OCI-M1 (cell line): ENCODE measurements around the gene IFT80.
A peak's percentile ranks its signal among the peaks of the same experiment; 100 is the strongest.

Experiments used
- DNase-seq: peaks from one replicate; lab custom pipeline; 2025; lab: John Stamatoyannopoulos, UW

The IFT80 gene

DNA sequence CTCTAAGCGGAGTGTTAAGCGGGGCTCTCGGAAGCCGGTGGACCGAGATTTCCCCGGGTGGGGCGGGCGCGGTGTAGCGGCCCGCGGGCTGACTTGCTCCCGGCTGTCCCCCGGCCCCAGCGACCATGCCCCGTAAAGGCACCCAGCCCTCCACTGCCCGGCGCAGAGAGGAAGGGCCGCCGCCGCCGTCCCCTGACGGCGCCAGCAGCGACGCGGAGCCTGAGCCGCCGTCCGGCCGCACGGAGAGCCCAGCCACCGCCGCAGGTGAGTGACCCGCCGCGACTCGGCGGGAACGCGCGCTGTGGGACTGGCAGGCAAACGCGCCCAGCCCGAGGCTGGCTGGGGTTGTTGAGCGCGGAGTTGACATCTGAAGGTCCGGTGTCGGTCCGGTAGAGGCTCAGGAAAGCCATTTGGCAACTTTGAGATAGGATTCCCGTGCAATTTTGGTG is 1.7 kb upstream of the IFT80 start:
- DNase-seq = peak; percentile 28

DNA sequence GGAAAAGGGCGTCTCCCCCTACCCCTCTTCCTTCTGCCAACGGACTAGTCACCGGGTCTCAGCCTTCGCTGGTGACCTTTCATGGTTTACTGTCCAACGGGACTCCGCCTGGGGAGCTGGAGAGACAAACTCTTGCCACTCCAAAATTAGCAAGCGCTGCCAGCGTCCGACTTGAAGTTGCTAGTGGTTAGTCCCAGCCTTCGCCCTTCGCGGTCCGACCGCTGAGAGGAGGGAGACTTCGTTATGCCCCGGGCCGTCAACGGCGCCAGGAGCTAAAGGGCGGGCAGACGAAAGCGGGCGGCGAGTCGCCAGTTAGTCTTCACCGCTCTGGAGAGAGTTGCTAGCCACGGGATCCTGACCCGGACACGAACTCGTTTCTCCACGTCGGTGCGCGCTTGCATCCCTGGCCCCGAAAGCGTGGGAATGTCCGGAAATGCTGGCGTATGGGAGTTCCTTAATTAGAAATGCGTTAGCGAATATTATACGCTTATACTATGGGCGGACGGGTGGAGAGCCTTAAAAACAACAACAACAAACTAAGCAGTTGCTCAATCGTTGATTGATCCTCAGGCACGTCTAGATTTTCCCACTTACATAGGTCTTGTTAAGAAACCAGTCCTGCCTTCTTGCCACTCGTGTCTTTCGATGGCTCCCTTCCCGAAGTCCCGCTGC is 1.1 kb upstream of the IFT80 start:
- DNase-seq = peak; percentile 45

- no peak for DNase-seq
These were observed 253 bp downstream of the IFT80 start for GRCh38 chr3:160398820-160399124.

DNA sequence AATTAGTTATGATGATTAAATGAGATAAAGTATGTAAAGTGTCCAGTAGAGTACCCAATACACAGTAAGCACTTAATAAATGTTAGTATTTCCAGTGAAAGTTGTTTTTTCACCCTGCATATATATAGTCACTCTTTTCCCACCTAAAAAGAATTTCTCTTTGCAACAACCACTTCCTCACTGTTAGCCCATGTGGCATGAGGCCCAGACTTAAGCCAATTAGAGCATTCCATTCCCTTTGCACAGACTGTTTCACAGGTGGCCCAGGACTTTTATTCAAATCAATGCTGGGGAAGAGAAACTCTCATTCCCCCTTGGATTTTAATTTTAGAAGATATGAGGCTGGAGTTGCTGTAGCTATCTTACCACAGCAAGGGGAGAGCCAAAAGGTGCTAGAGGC is 3.7 kb downstream of the IFT80 start:
- DNase-seq = peak; percentile 27

- DNase-seq = peak; percentile 79
These were observed 5.0 kb downstream of the IFT80 start for GRCh38 chr3:160394009-160394392.

DNA sequence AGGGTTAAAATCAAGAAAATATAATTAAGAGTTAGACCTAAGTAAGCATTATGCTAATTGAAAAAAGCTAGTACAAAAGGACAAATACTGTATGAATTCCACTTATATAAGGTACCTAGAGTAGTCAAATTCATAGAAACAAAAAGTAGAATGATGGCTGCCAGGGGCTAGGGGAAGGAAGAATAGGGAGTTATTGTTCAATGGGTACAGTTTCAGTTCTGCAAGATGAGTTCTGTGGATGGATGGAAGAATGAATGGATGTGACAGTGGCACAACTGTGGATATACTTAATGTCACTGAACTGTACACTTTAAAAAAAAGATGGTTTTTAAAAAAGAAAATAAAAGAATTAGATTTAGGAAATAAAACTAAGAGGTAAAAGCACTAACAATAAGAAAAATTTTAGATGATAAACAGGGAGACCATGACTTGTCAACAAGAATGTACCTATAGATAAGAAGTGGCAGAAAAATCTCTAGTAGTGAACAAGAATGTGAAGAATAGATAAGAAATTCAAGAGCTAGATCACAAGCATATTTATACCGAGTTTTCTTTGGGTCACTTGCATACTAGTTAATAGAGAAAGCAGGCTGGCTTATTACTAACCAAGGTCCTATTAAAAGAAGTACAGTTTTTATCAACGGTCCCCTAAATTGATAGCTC is 5.5 kb downstream of the IFT80 start:
- peak; percentile 79 for DNase-seq

- no peak for DNase-seq
These were observed 6.2 kb downstream of the IFT80 start for GRCh38 chr3:160392798-160393197.

- no peak for DNase-seq
These were observed 8.4 kb downstream of the IFT80 start for GRCh38 chr3:160390565-160391138.

- no peak for DNase-seq
These were observed 14.2 kb downstream of the IFT80 start for GRCh38 chr3:160384639-160385318.

GRCh38 chr3:160381470-160381869 is 17.6 kb downstream of the IFT80 start:
- DNase-seq = peak; percentile 6

DNA sequence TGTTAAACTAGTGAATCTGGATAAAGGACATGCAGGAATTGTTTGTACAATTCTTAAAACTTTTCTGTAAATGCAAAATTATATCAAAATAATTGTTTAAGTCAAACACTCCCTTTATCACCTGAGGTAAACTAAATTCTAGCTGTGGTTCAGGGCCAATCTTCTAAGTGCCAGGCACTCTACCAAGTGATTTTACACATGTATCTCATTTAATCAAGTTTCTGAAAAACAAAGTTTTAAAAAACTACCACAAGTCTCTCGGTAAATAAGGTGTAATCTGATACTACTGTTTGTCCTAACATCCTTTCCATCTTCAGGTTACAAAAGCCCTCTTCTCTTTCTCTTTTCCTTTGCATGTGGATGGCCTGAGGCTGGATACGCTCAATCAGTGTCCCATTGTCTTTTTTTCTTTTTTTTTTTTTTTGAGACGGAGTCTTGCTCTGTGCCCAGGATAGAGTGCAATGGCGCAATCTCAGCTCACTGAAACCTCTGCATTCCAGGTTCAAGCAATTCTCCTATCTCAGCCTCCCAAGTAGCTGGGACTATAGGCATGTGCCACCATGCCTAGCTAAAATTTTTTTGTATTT is 19.3 kb downstream of the IFT80 start:
- no peak for DNase-seq

DNA sequence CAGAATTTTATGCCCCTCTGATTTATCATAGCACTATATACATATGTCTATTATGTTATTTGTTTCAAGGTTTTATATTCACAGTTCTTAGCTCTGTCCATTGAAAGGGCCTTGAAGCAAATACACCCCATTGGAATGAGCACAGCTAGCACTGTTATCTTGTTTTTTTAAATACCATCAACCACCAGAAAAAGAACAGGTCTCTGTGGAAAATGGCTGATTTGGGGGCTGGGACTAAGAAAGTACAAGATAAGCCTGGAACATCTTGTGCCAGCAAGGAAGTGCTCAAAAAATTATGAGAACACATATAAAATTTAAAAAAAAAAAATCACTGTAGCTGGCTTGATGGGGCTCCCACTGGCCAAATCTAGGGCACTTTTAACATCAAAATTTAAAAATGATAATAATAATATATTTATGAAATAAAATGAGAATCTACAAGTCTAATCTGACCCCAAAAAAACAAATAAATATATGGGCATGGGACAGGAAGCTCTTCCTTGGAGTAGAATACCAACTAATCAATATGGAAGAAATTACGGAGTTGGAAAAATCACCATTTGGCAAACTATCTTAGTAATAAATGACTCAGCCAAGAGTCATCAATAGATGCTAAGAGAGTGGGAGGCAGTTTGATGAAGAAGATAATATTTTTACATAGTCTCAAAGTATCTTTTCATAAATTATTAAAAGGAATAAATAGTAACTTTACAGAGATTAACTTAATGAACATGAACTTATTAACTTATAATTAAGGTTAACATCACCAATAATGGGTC is 20.5 kb downstream of the IFT80 start:
- no peak for DNase-seq

DNA sequence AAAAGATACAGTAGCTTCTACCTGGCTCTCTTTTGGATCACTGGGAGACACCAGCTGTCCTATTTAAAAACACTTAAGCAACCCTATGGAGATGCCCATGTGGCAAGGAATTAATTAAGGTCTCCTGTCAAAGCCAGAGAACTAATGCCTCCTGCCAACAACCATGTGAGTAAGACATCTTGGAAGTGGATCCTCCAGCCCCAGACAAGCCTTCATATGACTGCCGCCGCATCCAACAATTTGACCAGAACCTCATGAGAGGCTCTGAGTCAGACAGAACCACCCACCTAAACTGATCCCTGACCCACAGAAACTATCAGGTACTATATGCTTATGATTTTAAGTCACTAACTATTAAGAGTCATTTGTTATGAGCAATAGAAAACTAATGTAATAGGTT is 22.3 kb downstream of the IFT80 start:
- no peak for DNase-seq

- no peak for DNase-seq
These were observed 24.1 kb downstream of the IFT80 start for GRCh38 chr3:160374925-160375324.

DNA sequence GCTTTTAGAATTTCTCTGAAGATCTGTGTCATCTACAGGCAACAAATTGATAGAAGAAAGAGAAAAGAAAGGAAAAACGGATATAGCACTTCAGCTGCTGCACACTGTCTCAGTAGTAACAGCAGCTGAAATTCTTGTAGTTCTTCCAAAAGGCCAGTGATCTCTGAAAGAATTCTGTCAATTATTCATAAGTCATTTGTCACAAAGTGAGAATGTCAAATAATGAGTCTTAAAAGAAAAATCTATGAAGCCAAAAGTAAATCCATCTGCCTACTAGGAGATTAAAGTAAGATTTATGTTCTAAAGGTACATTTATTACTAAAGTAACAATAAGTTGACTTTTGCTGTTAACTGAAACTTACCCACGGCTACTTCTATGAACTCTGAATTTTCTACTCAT is 24.6 kb downstream of the IFT80 start:
- no peak for DNase-seq

GRCh38 chr3:160373655-160374054 is 25.4 kb downstream of the IFT80 start:
- DNase-seq = no peak

GRCh38 chr3:160372780-160373179 is 26.2 kb downstream of the IFT80 start:
- no peak for DNase-seq

DNA sequence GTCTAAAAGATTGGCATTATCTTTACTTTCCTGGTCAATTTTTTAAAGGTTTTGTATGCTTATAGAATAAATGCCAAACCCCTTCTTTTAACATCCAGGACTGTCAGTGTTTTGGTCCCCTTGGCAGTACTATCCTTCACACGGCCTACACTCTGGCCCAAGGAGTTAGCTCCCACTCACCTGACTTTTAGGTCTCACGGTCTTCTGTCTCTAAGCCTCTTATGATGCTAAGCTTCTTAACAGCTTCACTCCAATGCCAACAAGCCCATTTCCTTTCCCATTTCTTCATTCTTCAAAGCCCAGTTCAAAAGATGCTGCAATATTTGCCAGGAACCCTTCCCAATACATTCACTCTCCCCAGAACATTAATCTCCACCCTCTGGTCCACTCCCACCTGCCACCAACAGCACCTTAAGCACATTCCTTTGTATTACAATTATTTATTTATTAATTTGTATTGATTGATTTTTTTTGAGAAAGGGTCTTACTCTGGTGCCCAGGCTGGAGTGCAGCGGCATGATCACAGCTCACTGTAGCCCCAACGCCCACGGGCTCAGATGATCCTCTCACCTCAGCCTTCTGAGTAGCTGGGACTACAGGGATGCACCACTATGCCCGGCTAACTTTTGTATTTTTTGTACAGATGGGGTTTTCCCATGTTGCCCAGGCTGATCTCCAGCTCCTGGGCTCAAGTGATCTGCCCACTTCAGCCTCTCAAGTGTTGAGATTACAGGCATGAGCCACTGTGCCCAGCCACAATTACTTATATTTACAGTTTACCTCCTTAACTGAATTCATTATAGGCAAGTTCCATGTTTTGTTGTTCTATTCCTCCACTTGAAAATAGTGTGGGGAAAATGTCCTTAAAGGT is 27.8 kb downstream of the IFT80 start:
- no peak for DNase-seq

DNA sequence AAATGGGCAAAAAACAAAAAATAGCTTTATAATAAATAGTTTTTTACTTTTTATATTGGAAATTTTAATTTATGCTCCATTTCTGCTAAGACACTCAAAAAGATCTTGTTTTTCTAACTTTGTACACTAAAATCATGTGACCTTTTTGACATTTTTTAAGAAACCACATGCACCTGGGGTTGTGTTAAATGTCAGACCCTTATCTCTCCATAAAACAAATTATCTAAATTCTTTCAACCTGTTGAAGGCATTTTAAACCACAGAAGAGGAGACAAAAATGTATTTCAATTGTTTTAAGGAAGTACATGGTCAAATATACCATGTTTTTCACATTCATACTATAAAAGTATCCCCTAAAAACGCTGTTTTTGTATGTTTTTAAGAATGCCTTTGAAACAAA is 29.2 kb downstream of the IFT80 start:
- peak; percentile 11 for DNase-seq

DNA sequence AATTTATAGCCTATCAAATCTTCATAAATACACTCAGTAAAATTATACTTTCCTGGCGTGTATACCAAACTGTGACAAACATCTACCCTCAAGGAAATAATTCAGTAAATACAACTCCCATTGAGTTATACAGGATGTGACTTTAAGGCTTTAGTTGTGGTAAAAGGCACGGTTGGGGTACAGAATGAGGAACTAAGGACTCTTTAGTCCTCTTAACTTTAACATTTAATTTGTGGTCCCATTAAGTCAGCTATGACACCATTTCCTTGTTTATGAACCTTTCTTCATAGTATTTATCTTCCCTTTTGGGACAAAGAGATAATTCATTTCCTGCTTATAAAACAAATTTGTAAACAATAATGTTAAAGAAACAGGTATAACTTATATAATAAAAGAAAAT is 30.2 kb downstream of the IFT80 start:
- peak; percentile 62 for DNase-seq
